H1 (cell line): ENCODE data around the gene SH3PXD2A. TPM values are rescaled to one million over a fixed set of nuclear protein-coding genes. Genes with fewer than 3 reads are reported as not detected.

Source experiments
- CBX8 ChIP-seq: fragments of 300-800, 300-1000 bp; sonication (generic); IDR thresholded peaks from 2 replicates; pipeline ENCODE4 v1.7.1; 2016; ENCODE audit warnings: low read depth, low read length, borderline replicate concordance
- CREB1 ChIP-seq: IDR thresholded peaks from 2 replicates; pipeline ENCODE4 v1.6.1; 2012; ENCODE audit warnings: inconsistent platforms
- GTF2F1 ChIP-seq: IDR thresholded peaks from 2 replicates; pipeline ENCODE4 v1.6.1; 2012; ENCODE audit warnings: low read depth, low read length, improper control_type of control experiment, borderline replicate concordance
- MAFK ChIP-seq: IDR thresholded peaks from 2 replicates; pipeline ENCODE4 v1.6.1; 2012; ENCODE audit warnings: low read depth, mild to moderate bottlenecking, improper control_type of control experiment, low read length
- RXRA ChIP-seq: IDR thresholded peaks from 2 replicates; pipeline ENCODE4 v1.6.1; 2011; ENCODE audit warnings: low read depth, mild to moderate bottlenecking, low read length, moderate library complexity; ENCODE audit not compliant: insufficient read depth
- polyA plus RNA-seq, 7 experiments: library from polyadenylated mRNA; depleted of rRNA in 3 of 7; stranded (reverse) in 5 of 7; unstranded in 2 of 7; fragments of >200 nt in 5 of 7; fragments of 200-250 nt in 2 of 7; gene quantifications; 1 replicate in 5 of 7; 2 replicates in 1 of 7; 4 replicates in 1 of 7; pipeline versions ENCODE4 v1.2.1 to v1.2.3, GENCODE V29; 2011 to 2013; ENCODE audit warnings: missing spikeins in 2 of 7, mixed read lengths in 2 of 7
- total RNA-seq: library from RNA; stranded (reverse); fragmentation: NEBNext Ultra II Directional; extraction: Animal tissue kit (Norgen Biotek cat#: 25700); gene quantifications from 2 replicates; pipeline ENCODE4 v1.2.1, GENCODE V29; 2021

Gene SH3PXD2A
- total and polyA plus RNA-seq, 2 of the 8 experiments (the other 6 are each of a cell fraction or from before 2014, with no cell fraction given) = 5.4 to 16.3 TPM

- TF ChIP-seq CREB1 (no peak), MAFK (no peak), CBX8 (no peak), RXRA (no peak), GTF2F1 (no peak)
Observed at GRCh38 chr10:103778358-103779139, 76.8 kb downstream of the SH3PXD2A start (continued).
